Uterus (tissue), 4 donors: Measurements from ENCODE around the gene NAAA. TPM values are rescaled to one million over a fixed set of nuclear protein-coding genes. Genes with fewer than 3 reads are reported as not detected.
"Not testable (repeated sequence)": the region's sequence is repeated elsewhere in the genome, so short reads cannot be mapped to it uniquely, and the experiment has no call there.

ENCODE experiments used
- DNase-seq, 2 donors: peaks; one replicate each; pipeline ENCODE4 v3.0.0-alpha.2; 2019 to 2020
- H3K27ac ChIP-seq, 2 donors: fragments of 200-600 bp; sonication (generic); 1 replicate in 1 of 2; 2 replicates in 1 of 2; pipeline ENCODE4 v1.5.1; 2016 to 2018
- H3K27me3 ChIP-seq, 2 donors: fragments of 200-600 bp; sonication (generic); one replicate each; pipeline ENCODE4 v1.5.1; 2018 to 2019; ENCODE audit warnings: control low read depth in 1 of 2
- H3K36me3 ChIP-seq, 2 donors: fragments of 200-600 bp; sonication (generic); one replicate each; pipeline ENCODE4 v1.5.1; 2019; ENCODE audit warnings: control low read depth in 1 of 2
- H3K4me1 ChIP-seq, 2 donors: fragments of 200-600 bp; sonication (generic); one replicate each; pipeline ENCODE4 v1.5.1; 2018 to 2019; ENCODE audit warnings: control low read depth in 1 of 2
- H3K4me3 ChIP-seq, 2 donors: fragments of 200-600 bp; sonication (generic); 1 replicate in 1 of 2; 2 replicates in 1 of 2; pipeline ENCODE4 v1.5.1; 2018 to 2019; ENCODE audit warnings: mild to moderate bottlenecking in 1 of 2
- H3K9me3 ChIP-seq, 2 donors: fragments of 200-600 bp; sonication (generic); one replicate each; pipeline ENCODE4 v1.5.1; 2019; ENCODE audit warnings: control low read depth in 1 of 2
- CTCF ChIP-seq, 4 experiments: fragments of 200-600 bp in 2 of 4; fragments of 450-650 bp in 2 of 4; sonication (generic) in 2 of 4; IDR thresholded peaks; one replicate each; pipeline ENCODE4 v1.5.1; 2016 to 2019; ENCODE audit warnings: antibody characterized with exemption in 4 of 4, mild to moderate bottlenecking in 2 of 4, moderate library complexity in 1 of 4
- POLR2A ChIP-seq, 2 donors: fragments of 450-650 bp; IDR thresholded peaks; one replicate each; pipeline ENCODE4 v1.6.1; 2016; ENCODE audit warnings: antibody characterized with exemption in 2 of 2, mild to moderate bottlenecking in 1 of 2, moderate library complexity in 1 of 2
- intact Hi-C: fragments of 100-400 bp; cut with DNase I; formaldehyde crosslinking; loops from one replicate; pipeline ENCODE4 v1.15.1; 2023; ENCODE audit warnings: low total_unique reads
- total RNA-seq, 4 donors: library from RNA; depleted of rRNA in 3 of 4; stranded (reverse); fragments of >200 nt in 3 of 4; gene quantifications; one replicate each; pipeline versions ENCODE4 v1.1.0 to v1.2.4, GENCODE V29; 2014 to 2023
- donor health status: DM: yes; HTN: yes; CAD: no.

Gene NAAA
- total RNA-seq, 4 donors from 2014 or later, result 21.5 to 109 (median 46.1) TPM

- no peak for TF ChIP-seq CTCF (IDR thresholded peaks at IDR 0.05)
- TF ChIP-seq POLR2A (IDR thresholded peaks at IDR 0.05), result no peak
- no peaks in the 10 kb centered on the region for H3K36me3 ChIP-seq
- H3K27ac ChIP-seq, result no peak overlapping the region
- H3K4me3 ChIP-seq, result no peak overlapping the region
- no peaks in the 10 kb centered on the region for H3K27me3 ChIP-seq
- no peak for DNase-seq
- intact Hi-C loops, result no loop called here
- no peaks in the 10 kb centered on the region for H3K9me3 ChIP-seq
- H3K4me1 ChIP-seq, result no peaks in the 10 kb centered on the region
These were observed 9.5 kb upstream of the NAAA start for GRCh38 chr4:75950213-75950815.

GRCh38 chr4:75948822-75949444 is 8.1 kb upstream of the NAAA start:
- Histone ChIP-seq H3K9me3 (no peaks in the 10 kb centered on the region), H3K4me3 (no peak overlapping the region), H3K36me3 (no peaks in the 10 kb centered on the region), H3K4me1 (no peaks in the 10 kb centered on the region), H3K27ac (no peak overlapping the region), H3K27me3 (no peaks in the 10 kb centered on the region)
- no peak for DNase-seq
- no peak for TF ChIP-seq POLR2A (IDR thresholded peaks at IDR 0.05)
- no peak for TF ChIP-seq CTCF (IDR thresholded peaks at IDR 0.05)
- intact Hi-C loops, result no loop called here

- peak overlapping the region; percentile 53 to 72 for H3K27ac ChIP-seq
- peak; percentile 62 for DNase-seq
- H3K36me3 ChIP-seq, result no peaks in the 10 kb centered on the region
- intact Hi-C loops, result no loop called here
- peak overlapping the region; percentile 59 to 63 for H3K4me3 ChIP-seq
- no peaks in the 10 kb centered on the region for H3K4me1 ChIP-seq
- H3K9me3 ChIP-seq, result no peaks in the 10 kb centered on the region
- TF ChIP-seq CTCF (IDR thresholded peaks at IDR 0.05) (no peak), POLR2A (IDR thresholded peaks at IDR 0.05) (no peak)
- H3K27me3 ChIP-seq, result no peaks in the 10 kb centered on the region
These were observed 722 bp downstream of the NAAA start for GRCh38 chr4:75939890-75940691.

GRCh38 chr4:75935628-75936027 is 5.2 kb downstream of the NAAA start:
- TF ChIP-seq CTCF (IDR thresholded peaks at IDR 0.05), result no peak
- no peak for TF ChIP-seq POLR2A (IDR thresholded peaks at IDR 0.05)
- Histone ChIP-seq H3K27ac (no peak overlapping the region), H3K4me1 (no peaks in the 10 kb centered on the region), H3K27me3 (no peaks in the 10 kb centered on the region), H3K9me3 (no peaks in the 10 kb centered on the region), H3K36me3 (no peaks in the 10 kb centered on the region), H3K4me3 (no peak overlapping the region)
- intact Hi-C loops, result no loop called here
- no peak for DNase-seq

GRCh38 chr4:75930152-75930551 is 10.7 kb downstream of the NAAA start:
- Histone ChIP-seq H3K27ac (no peak overlapping the region), H3K4me1 (no peaks in the 10 kb centered on the region), H3K9me3 (no peaks in the 10 kb centered on the region), H3K4me3 (no peak overlapping the region), H3K36me3 (no peaks in the 10 kb centered on the region), H3K27me3 (no peaks in the 10 kb centered on the region)
- DNase-seq, result no peak
- intact Hi-C loops, result no loop called here
- TF ChIP-seq CTCF (IDR thresholded peaks at IDR 0.05), result no peak

GRCh38 chr4:75924916-75925315 is 15.9 kb downstream of the NAAA start:
- H3K27ac ChIP-seq, H3K9me3 ChIP-seq, DNase-seq, H3K4me1 ChIP-seq, H3K36me3 ChIP-seq, H3K27me3 ChIP-seq, H3K4me3 ChIP-seq, intact Hi-C loops: not testable (repeated sequence)
